Neural progenitor cell (in vitro differentiated cells): ENCODE data around the gene NUS1. TPM values are rescaled to one million over a fixed set of nuclear protein-coding genes. Genes with fewer than 3 reads are reported as not detected.

ENCODE experiments used
- DNase-seq: peaks from one replicate; pipeline ENCODE4 v3.0.0-alpha.2; 2016; ENCODE audit warnings: low spot score
- H2AFZ ChIP-seq: fragments of 200-600 bp; sonication (generic); replicated peaks from 2 replicates; pipeline ENCODE4 v1.6.1; 2016; ENCODE audit warnings: antibody characterized with exemption
- H3F3A ChIP-seq: fragments of 200-600 bp; sonication (generic); 2 replicates; pipeline ENCODE4 v1.6.1; 2016; ENCODE audit warnings: antibody characterized with exemption, low read depth
- H3K27ac ChIP-seq: fragments of 200-600 bp; sonication (generic); 2 replicates; pipeline ENCODE4 v1.5.1; 2016; ENCODE audit warnings: mild to moderate bottlenecking
- H3K27me3 ChIP-seq: fragments of 200-600 bp; sonication (generic); 2 replicates; pipeline ENCODE4 v1.6.1; 2016; ENCODE audit warnings: mild to moderate bottlenecking, moderate library complexity
- H3K36me3 ChIP-seq: fragments of 200-600 bp; sonication (generic); 2 replicates; pipeline ENCODE4 v1.5.1; 2016
- H3K4me1 ChIP-seq: fragments of 200-600 bp; sonication (generic); 2 replicates; pipeline ENCODE4 v1.6.1; 2016; ENCODE audit warnings: mixed run types
- H3K4me2 ChIP-seq: fragments of 200-600 bp; sonication (generic); 2 replicates; pipeline ENCODE4 v1.6.1; 2016
- H3K4me3 ChIP-seq: fragments of 200-600 bp; sonication (generic); 2 replicates; pipeline ENCODE4 v1.5.1; 2016
- H3K79me2 ChIP-seq: fragments of 200-600 bp; sonication (generic); 2 replicates; pipeline ENCODE4 v1.6.1; 2016; ENCODE audit warnings: low read depth
- H3K9ac ChIP-seq: fragments of 200-600 bp; sonication (generic); 2 replicates; pipeline ENCODE4 v1.6.1; 2016
- H3K9me3 ChIP-seq: fragments of 200-600 bp; sonication (generic); 2 replicates; pipeline ENCODE4 v1.5.1; 2016; ENCODE audit warnings: low read depth
- H4K20me1 ChIP-seq: fragments of 200-600 bp; sonication (generic); 2 replicates; pipeline ENCODE4 v1.6.1; 2016; ENCODE audit warnings: low read depth
- H3K27ac Mint-ChIP-seq: 3 replicates; pipeline ENCODE4 v1.8.0; 2021; ENCODE audit warnings: mixed read lengths
- H3K27me3 Mint-ChIP-seq: 2 replicates; pipeline ENCODE4 v1.8.0; 2022; ENCODE audit warnings: low read depth, mild to moderate bottlenecking, inconsistent platforms, moderate library complexity, mixed read lengths; ENCODE audit not compliant: insufficient read depth
- H3K36me3 Mint-ChIP-seq: 3 replicates; pipeline ENCODE4 v1.8.0; 2021; ENCODE audit warnings: mixed read lengths
- H3K4me1 Mint-ChIP-seq: 3 replicates; pipeline ENCODE4 v1.8.0; 2021; ENCODE audit warnings: mixed read lengths
- H3K4me3 Mint-ChIP-seq: 3 replicates; pipeline ENCODE4 v1.8.0; 2021; ENCODE audit warnings: mild to moderate bottlenecking, moderate library complexity, mixed read lengths
- H3K9me3 Mint-ChIP-seq: 3 replicates; pipeline ENCODE4 v1.8.0; 2020; ENCODE audit warnings: mixed read lengths
- CTCF ChIP-seq: fragments of 200-600 bp; sonication (generic); IDR thresholded peaks from 2 replicates; pipeline ENCODE4 v1.5.1; 2017; ENCODE audit warnings: antibody characterized with exemption, mild to moderate bottlenecking
- EZH2 ChIP-seq: fragments of 200-600 bp; sonication (generic); IDR thresholded peaks from 2 replicates; pipeline ENCODE4 v1.6.1; 2017; ENCODE audit warnings: antibody characterized with exemption, mild to moderate bottlenecking, moderate library complexity
- EZH2phosphoT487 ChIP-seq: fragments of 200-600 bp; sonication (generic); IDR thresholded peaks from 2 replicates; pipeline ENCODE4 v1.6.1; 2017; ENCODE audit warnings: antibody characterized with exemption
- total RNA-seq: library from RNA; depleted of rRNA; stranded (reverse); fragments of >200 nt; gene quantifications from 2 replicates; pipeline ENCODE4 v1.2.3, GENCODE V29; 2015; ENCODE audit warnings: low replicate concordance

Gene NUS1
- total RNA-seq, 1 donor from 2014 or later = 33.4 TPM

GRCh38 chr6:117728626-117729025 is 53.4 kb downstream of the NUS1 start:
- Mint-ChIP-seq H3K36me3 (no peaks in the 10 kb centered on the region), H3K27me3 (peaks cover 2% of the 10 kb centered on the region), H3K27ac (no peak overlapping the region), H3K4me1 (no peaks in the 10 kb centered on the region), H3K9me3 (no peaks in the 10 kb centered on the region), H3K4me3 (no peak overlapping the region)
- Histone ChIP-seq H3K27me3 (no peaks in the 10 kb centered on the region), H3K4me3 (no peak overlapping the region), H3K79me2 (no peaks in the 10 kb centered on the region), H3K9ac (no peak overlapping the region), H3F3A (no peaks in the 10 kb centered on the region), H4K20me1 (no peaks in the 10 kb centered on the region), H3K36me3 (no peaks in the 10 kb centered on the region), H3K9me3 (no peaks in the 10 kb centered on the region), H3K27ac (no peak overlapping the region), H2AFZ (no peak overlapping the region), H3K4me2 (no peak overlapping the region), H3K4me1 (no peaks in the 10 kb centered on the region)
- DNase-seq = no peak
- no peak for TF ChIP-seq EZH2
- no peak for TF ChIP-seq CTCF
- TF ChIP-seq EZH2phosphoT487 = no peak

- H4K20me1 ChIP-seq = no peaks in the 10 kb centered on the region
- H3K4me1 ChIP-seq = no peaks in the 10 kb centered on the region
- Mint-ChIP-seq H3K27me3 (peaks cover 2% of the 10 kb centered on the region), H3K4me3 (no peak overlapping the region), H3K9me3 (no peaks in the 10 kb centered on the region), H3K36me3 (no peaks in the 10 kb centered on the region), H3K4me1 (no peaks in the 10 kb centered on the region), H3K27ac (no peak overlapping the region)
- no peak for DNase-seq
- TF ChIP-seq CTCF (no peak), EZH2 (no peak), EZH2phosphoT487 (no peak)
- no peaks in the 10 kb centered on the region for H3K9me3 ChIP-seq
- no peak overlapping the region for H3K27ac ChIP-seq
- H3K4me2 ChIP-seq = no peak overlapping the region
- H2AFZ ChIP-seq = no peak overlapping the region
- H3K79me2 ChIP-seq = no peaks in the 10 kb centered on the region
- H3K27me3 ChIP-seq = no peaks in the 10 kb centered on the region
- no peaks in the 10 kb centered on the region for H3K36me3 ChIP-seq
- no peak overlapping the region for H3K4me3 ChIP-seq
- H3K9ac ChIP-seq = no peak overlapping the region
- no peaks in the 10 kb centered on the region for H3F3A ChIP-seq
Measured at GRCh38 chr6:117729613-117730012, 54.3 kb downstream of the NUS1 start.

- no peak for TF ChIP-seq EZH2
- no peak for TF ChIP-seq CTCF
- no peak for TF ChIP-seq EZH2phosphoT487
- H3K4me2 ChIP-seq = no peak overlapping the region
- DNase-seq = no peak
- peaks cover 2% of the 10 kb centered on the region for H3K27me3 Mint-ChIP-seq
- no peak overlapping the region for H3K4me3 Mint-ChIP-seq
- no peak overlapping the region for H2AFZ ChIP-seq
- no peak overlapping the region for H3K27ac ChIP-seq
- no peaks in the 10 kb centered on the region for H3K27me3 ChIP-seq
- no peaks in the 10 kb centered on the region for H3K79me2 ChIP-seq
- no peak overlapping the region for H3K4me3 ChIP-seq
- H3K4me1 ChIP-seq = no peaks in the 10 kb centered on the region
- H3F3A ChIP-seq = no peaks in the 10 kb centered on the region
- H3K4me1 Mint-ChIP-seq = no peaks in the 10 kb centered on the region
- H3K9ac ChIP-seq = no peak overlapping the region
- no peaks in the 10 kb centered on the region for H3K36me3 ChIP-seq
- no peaks in the 10 kb centered on the region for H3K9me3 Mint-ChIP-seq
- H3K9me3 ChIP-seq = no peaks in the 10 kb centered on the region
- H4K20me1 ChIP-seq = no peaks in the 10 kb centered on the region
- H3K27ac Mint-ChIP-seq = no peak overlapping the region
- no peaks in the 10 kb centered on the region for H3K36me3 Mint-ChIP-seq
Measured at GRCh38 chr6:117733341-117733740, 58.1 kb downstream of the NUS1 start.
